Measurements from ENCODE around the gene LAIR2. TPM values are rescaled to one million over a fixed set of nuclear protein-coding genes. Genes with fewer than 3 reads are reported as not detected.

Gene LAIR2
- total RNA-seq, 2 donors from 2014 or later, result not detected

DNA sequence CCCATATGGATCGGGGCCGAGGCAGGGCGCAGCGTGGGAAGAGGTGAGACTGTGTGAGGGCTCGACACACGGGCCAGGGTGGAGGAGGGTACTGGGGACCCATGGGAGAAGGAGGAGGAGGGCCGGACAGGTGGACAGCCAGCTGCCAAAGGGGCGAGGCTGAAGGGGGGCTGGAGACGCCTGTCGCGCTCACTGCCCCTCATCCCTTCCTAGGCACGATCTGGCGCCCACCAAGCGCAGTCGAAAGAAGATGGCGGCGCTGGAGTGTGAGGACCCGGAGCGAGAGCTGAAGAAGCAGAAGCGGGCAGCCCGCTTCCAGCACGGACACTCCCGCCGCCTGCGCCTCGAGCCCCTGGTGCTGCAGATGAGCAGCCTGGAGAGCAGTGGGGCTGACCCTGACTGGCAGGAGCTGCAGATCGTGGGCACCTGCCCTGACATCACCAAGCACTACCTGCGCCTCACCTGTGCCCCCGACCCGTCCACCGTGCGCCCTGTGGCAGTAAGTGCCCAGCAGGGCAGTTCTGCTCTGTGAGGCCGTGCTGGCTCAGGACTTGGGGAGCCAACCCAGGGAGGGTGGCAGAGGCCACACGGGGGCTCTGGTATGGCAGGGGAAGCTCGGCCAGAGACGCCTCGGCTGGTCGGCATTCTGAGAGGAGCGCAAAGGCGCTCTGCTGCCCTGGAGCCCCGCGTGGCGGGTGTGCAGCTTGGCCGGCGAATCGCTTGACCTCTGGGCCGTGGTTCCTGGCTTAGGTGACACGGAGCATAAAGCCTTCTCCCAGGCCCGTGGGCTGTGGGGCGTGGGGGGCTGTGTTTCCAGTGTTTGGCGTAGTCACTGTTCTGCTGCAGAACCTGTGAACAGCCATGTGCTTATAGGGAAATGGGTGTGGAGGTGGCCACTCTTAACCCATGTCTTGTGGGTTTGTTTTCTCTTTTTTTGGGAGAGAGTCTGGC lies 45.9 kb upstream of the LAIR2 start:
- Histone ChIP-seq H3K4me1 (peaks cover 0 to 22% of the 10 kb centered on the region in 2 donors), H3K36me3 (peaks cover 100% of the 10 kb centered on the region), H3K27me3 (no peaks in the 10 kb centered on the region), H3K9me3 (no peaks in the 10 kb centered on the region), H3K27ac (no peak overlapping the region), H3K4me3 (no peak overlapping the region)
- TF ChIP-seq, protein P1, sequence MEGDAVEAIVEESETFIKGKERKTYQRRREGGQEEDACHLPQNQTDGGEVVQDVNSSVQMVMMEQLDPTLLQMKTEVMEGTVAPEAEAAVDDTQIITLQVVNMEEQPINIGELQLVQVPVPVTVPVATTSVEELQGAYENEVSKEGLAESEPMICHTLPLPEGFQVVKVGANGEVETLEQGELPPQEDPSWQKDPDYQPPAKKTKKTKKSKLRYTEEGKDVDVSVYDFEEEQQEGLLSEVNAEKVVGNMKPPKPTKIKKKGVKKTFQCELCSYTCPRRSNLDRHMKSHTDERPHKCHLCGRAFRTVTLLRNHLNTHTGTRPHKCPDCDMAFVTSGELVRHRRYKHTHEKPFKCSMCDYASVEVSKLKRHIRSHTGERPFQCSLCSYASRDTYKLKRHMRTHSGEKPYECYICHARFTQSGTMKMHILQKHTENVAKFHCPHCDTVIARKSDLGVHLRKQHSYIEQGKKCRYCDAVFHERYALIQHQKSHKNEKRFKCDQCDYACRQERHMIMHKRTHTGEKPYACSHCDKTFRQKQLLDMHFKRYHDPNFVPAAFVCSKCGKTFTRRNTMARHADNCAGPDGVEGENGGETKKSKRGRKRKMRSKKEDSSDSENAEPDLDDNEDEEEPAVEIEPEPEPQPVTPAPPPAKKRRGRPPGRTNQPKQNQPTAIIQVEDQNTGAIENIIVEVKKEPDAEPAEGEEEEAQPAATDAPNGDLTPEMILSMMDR (IDR thresholded peaks at IDR 0.05), result no peak
- no peak for DNase-seq (ENCODE audit: low spot score)

DNA sequence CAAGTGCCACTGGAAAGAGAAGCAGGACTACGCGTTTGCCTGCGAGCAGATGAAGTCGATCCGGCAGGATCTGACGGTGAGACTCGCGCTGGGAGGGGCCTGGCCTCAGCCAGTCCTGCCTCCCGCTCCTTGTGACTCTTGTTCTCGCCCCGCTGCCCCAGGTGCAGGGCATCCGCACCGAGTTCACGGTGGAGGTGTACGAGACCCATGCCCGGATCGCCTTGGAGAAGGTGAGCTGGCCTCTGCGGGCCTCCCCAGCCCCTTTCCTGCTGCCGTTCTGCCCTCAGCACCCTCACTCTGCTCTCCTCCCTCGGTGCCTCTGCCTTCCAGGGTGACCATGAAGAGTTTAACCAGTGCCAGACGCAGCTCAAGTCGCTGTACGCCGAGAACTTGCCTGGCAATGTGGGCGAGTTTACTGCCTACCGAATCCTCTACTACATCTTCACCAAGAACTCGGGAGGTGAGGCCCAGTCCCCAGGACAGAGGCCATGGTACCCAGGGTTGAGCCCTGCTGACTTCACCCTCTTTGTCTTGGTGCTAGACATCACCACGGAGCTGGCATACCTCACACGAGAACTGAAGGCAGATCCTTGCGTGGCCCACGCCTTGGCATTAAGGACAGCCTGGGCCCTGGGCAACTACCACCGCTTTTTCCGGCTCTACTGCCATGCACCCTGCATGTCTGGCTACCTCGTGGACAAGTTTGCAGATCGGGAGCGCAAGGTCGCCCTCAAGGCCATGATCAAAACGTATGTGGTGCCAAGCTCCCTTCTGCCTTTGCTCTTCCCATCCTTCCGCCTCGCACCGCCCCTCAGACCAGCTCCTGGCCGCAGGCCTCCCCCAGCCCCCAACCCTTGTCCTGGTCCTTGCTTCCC lies 44.6 kb upstream of the LAIR2 start:
- H3K4me3 ChIP-seq, result no peak overlapping the region
- H3K27ac ChIP-seq, result no peak overlapping the region
- TF ChIP-seq, protein P1 (IDR thresholded peaks at IDR 0.05), result no peak
- H3K4me1 ChIP-seq, result peaks cover 0 to 24% of the 10 kb centered on the region in 2 donors
- H3K27me3 ChIP-seq, result no peaks in the 10 kb centered on the region
- H3K9me3 ChIP-seq, result no peaks in the 10 kb centered on the region
- H3K36me3 ChIP-seq, result peaks cover 90% of the 10 kb centered on the region
- DNase-seq (ENCODE audit: low spot score), result no peak

DNA sequence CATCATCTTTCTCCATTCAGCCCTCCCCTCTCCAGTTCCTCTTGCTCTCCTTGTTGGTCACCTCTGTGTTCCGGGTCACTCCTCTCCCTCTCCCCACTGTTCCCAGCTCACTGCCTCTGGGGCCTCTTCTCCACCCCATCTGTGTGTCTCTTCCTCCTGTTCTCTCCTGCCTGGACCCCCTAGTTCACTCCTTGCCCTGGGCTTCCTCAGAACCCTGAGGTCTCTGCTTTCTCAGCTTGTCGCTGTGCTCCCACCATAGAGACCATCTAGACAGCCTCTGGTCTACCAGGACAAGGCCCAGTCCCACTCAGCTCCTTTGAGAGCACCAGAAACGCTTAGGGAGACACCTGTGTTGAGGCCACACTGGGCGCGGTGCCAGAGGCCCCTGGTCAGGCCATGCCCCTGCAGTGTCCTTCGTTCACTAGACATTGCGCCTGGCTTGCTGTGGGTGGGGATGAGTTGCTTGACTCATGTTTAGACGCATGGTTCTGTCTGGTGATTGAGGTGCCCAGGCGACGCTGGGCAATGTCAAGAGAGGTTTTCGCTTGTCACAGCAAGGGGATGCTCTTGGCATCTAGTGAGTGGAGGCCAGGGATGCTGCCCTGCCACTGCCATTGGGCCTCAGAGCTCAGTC lies 43.9 kb upstream of the LAIR2 start:
- H3K27ac ChIP-seq, result no peak overlapping the region
- H3K9me3 ChIP-seq, result no peaks in the 10 kb centered on the region
- TF ChIP-seq, protein P1 (IDR thresholded peaks at IDR 0.05), result no peak
- peaks cover 0 to 24% of the 10 kb centered on the region in 2 donors for H3K4me1 ChIP-seq
- no peaks in the 10 kb centered on the region for H3K27me3 ChIP-seq
- peaks cover 83% of the 10 kb centered on the region for H3K36me3 ChIP-seq
- no peak for DNase-seq (ENCODE audit: low spot score)
- no peak overlapping the region for H3K4me3 ChIP-seq

DNA sequence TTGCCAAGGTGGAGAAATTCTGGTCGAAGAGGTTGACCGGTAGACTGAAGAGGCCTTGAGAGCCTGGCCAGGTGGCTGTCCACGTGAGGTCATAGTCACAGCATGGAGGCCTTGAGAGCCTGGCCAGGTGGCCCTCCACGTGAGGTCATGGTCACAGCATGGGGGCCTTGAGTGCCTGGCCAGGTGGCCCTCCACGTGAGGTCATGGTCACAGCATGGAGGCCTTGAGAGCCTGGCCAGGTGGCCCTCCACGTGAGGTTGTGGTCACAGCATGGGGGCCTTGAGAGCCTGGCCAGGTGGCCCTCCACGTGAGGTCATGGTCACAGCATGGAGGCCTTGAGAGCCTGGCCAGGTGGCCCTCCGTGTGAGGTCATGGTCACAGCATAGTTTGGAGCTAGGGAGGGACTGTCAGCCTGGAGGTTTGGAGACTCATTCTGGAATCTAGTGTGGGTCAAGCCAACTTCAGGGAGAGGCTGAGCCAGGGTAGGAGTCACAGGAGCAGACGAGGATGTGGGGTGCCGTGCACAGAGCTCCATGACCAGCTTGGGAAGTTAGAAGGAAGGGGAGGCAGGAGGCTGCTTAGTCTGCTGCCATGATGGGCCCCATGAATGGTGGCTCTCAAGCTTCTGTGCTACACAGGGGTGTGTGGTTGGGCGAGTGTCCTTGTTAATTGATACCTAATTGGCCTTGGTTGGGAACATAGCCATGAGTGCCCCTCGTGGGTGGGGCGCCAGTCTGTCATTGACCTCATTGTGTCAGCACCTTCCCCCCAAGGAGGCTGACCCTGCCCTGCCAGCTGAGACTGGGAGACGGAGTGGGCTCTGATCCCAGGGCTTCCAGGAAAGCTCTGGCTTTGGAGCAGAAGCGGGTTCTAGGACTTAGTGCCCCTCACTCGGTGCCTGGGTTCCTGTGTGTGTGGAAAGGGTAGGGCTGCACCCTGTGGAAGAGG lies 43.1 kb upstream of the LAIR2 start:
- Histone ChIP-seq H3K9me3 (no peaks in the 10 kb centered on the region), H3K4me1 (peaks cover 0 to 32% of the 10 kb centered on the region in 2 donors), H3K27ac (no peak overlapping the region), H3K27me3 (no peaks in the 10 kb centered on the region), H3K4me3 (no peak overlapping the region), H3K36me3 (peaks cover 75% of the 10 kb centered on the region)
- TF ChIP-seq, protein P1 (IDR thresholded peaks at IDR 0.05), result no peak
- no peak for DNase-seq (ENCODE audit: low spot score)
